Measurements from ENCODE around the gene RFPL3. TPM values are rescaled to one million over a fixed set of nuclear protein-coding genes. Genes with fewer than 3 reads are reported as not detected.
A peak's percentile ranks its signal among the peaks of the same experiment; 100 is the strongest.
"Not testable (repeated sequence)": the region's sequence is repeated elsewhere in the genome, so short reads cannot be mapped to it uniquely, and the experiment has no call there.

Gene RFPL3
- total RNA-seq, 1 donor from 2014 or later, result not detected

GRCh38 chr22:32353292-32353691, 4.4 kb upstream of the RFPL3 start:
- DNase-seq (ENCODE audit: low read depth in 2 of 2), result no peak

- no peak for DNase-seq (ENCODE audit: low read depth in 2 of 2)
Measured at GRCh38 chr22:32353840-32354239, 3.8 kb upstream of the RFPL3 start.

- peak; percentile 91 for DNase-seq (ENCODE audit: low read depth in 2 of 2)
Measured at GRCh38 chr22:32354360-32355351, 3.0 kb upstream of the RFPL3 start.

GRCh38 chr22:32355760-32356159, 1.9 kb upstream of the RFPL3 start:
- peak in 1 of 2 donors; percentile 19 for DNase-seq (ENCODE audit: low read depth in 2 of 2)

- DNase-seq (ENCODE audit: low read depth in 2 of 2), result not testable (repeated sequence)
Measured at GRCh38 chr22:32360096-32360495, 2.4 kb downstream of the RFPL3 start.

GRCh38 chr22:32361257-32361656, 3.6 kb downstream of the RFPL3 start:
- DNase-seq (ENCODE audit: low read depth in 2 of 2), result no peak

- no peak for DNase-seq (ENCODE audit: low read depth in 2 of 2)
Measured at GRCh38 chr22:32364210-32364609, 6.5 kb downstream of the RFPL3 start.

GRCh38 chr22:32375678-32376450, 18.2 kb downstream of the RFPL3 start:
- no peak for DNase-seq (ENCODE audit: low read depth in 2 of 2)

- DNase-seq (ENCODE audit: low read depth in 2 of 2), result no peak
Measured at GRCh38 chr22:32376681-32377080, 19.0 kb downstream of the RFPL3 start.

- DNase-seq (ENCODE audit: low read depth in 2 of 2), result peak; percentile 53 to 71
Measured at GRCh38 chr22:32378707-32379272, 21.1 kb downstream of the RFPL3 start.

- peak; percentile 84 to 89 for DNase-seq (ENCODE audit: low read depth in 2 of 2)
Measured at GRCh38 chr22:32380991-32381390, 23.3 kb downstream of the RFPL3 start.

- DNase-seq (ENCODE audit: low read depth in 2 of 2), result no peak
Measured at GRCh38 chr22:32385681-32386080, 28.0 kb downstream of the RFPL3 start.

- peak in 1 of 2 donors; percentile 39 for DNase-seq (ENCODE audit: low read depth in 2 of 2)
Measured at GRCh38 chr22:32389685-32390084, 32.0 kb downstream of the RFPL3 start.

GRCh38 chr22:32395107-32395506, 37.4 kb downstream of the RFPL3 start:
- DNase-seq (ENCODE audit: low read depth in 2 of 2), result no peak

GRCh38 chr22:32396255-32396654, 38.6 kb downstream of the RFPL3 start:
- DNase-seq (ENCODE audit: low read depth in 2 of 2), result no peak

GRCh38 chr22:32396746-32397145, 39.1 kb downstream of the RFPL3 start:
- no peak for DNase-seq (ENCODE audit: low read depth in 2 of 2)

- DNase-seq (ENCODE audit: low read depth in 2 of 2), result peak in 1 of 2 donors; percentile 20
Measured at GRCh38 chr22:32401486-32401885, 43.8 kb downstream of the RFPL3 start.

GRCh38 chr22:32404021-32404420, 46.4 kb downstream of the RFPL3 start:
- no peak for DNase-seq (ENCODE audit: low read depth in 2 of 2)

- DNase-seq (ENCODE audit: low read depth in 2 of 2), result no peak
Measured at GRCh38 chr22:32407312-32407711, 49.6 kb downstream of the RFPL3 start.

- no peak for DNase-seq (ENCODE audit: low read depth in 2 of 2)
Measured at GRCh38 chr22:32407936-32408335, 50.3 kb downstream of the RFPL3 start.

GRCh38 chr22:32409977-32410376, 52.3 kb downstream of the RFPL3 start:
- DNase-seq (ENCODE audit: low read depth in 2 of 2), result no peak

GRCh38 chr22:32410459-32410858, 52.8 kb downstream of the RFPL3 start:
- DNase-seq (ENCODE audit: low read depth in 2 of 2), result peak in 1 of 2 donors; percentile 13
